RWPE1 (cell line): Measurements from ENCODE around the gene RP9.

Source experiments
- CTCF ChIA-PET: fragments of 350-600 bp; sonication (Branson Sonifier 250); formaldehyde crosslinking; extraction: SDS; loops from one replicate; lab custom pipeline; 2021; lab: Yijun Ruan, JAX
- POLR2A ChIA-PET: fragments of 400-600 bp; formaldehyde crosslinking; extraction: SDS; loops from one replicate; lab custom pipeline; 2020; ENCODE audit warnings: antibody characterized with exemption; ENCODE audit not compliant: low non-redundant PET; lab: Yijun Ruan, JAX
- DNase-seq: peaks from one replicate; pipeline ENCODE4 v3.0.0; 2012; ENCODE audit warnings: low spot score
- H3K27ac ChIP-seq: fragments of 450-650 bp; 2 replicates; pipeline ENCODE4 v1.5.1; 2017
- CTCF ChIP-seq: fragments of 450-650 bp; conservative IDR thresholded peaks from 2 replicates; pipeline ENCODE4 v1.5.1; 2017; ENCODE audit warnings: low read depth, mild to moderate bottlenecking

The RP9 gene

GRCh38 chr7:33145156-33145555 lies 36.0 kb upstream of the RP9 start:
- ChIA-PET POLR2A (no interaction called here), CTCF (no interaction called here)

GRCh38 chr7:33143996-33144718 lies 35.0 kb upstream of the RP9 start:
- TF ChIP-seq CTCF: no peak
- no peak overlapping the region for H3K27ac ChIP-seq
- no peak for DNase-seq
- ChIA-PET POLR2A (no interaction called here), CTCF (no interaction called here)

More at GRCh38 chr7:33145156-33145555, 36.0 kb upstream of the RP9 start:
- TF ChIP-seq CTCF: no peak
- no peak for DNase-seq
- no peak overlapping the region for H3K27ac ChIP-seq

GRCh38 chr7:33142585-33142984 lies 33.4 kb upstream of the RP9 start:
- ChIA-PET CTCF (no interaction called here), POLR2A (no interaction called here)
- no peak overlapping the region for H3K27ac ChIP-seq
- DNase-seq: no peak
- no peak for TF ChIP-seq CTCF

GRCh38 chr7:33137103-33137502 lies 27.9 kb upstream of the RP9 start:
- ChIA-PET POLR2A (interaction anchor here (0.7 kb wide), 1 partner anchor 59 kb away, joined by 3 read pairs; no protein-coding TSS in a partner anchor), CTCF (no interaction called here)
- no peak overlapping the region for H3K27ac ChIP-seq
- no peak for DNase-seq
- TF ChIP-seq CTCF: no peak

GRCh38 chr7:33130184-33130583 lies 21.0 kb upstream of the RP9 start:
- H3K27ac ChIP-seq: no peak overlapping the region
- no peak for DNase-seq
- ChIA-PET POLR2A (no interaction called here), CTCF (interaction anchor here (0.7 kb wide), 1 partner anchor 56 kb away, joined by 3 read pairs; no protein-coding TSS in a partner anchor)
- TF ChIP-seq CTCF: no peak

- H3K27ac ChIP-seq: peak overlapping the region; percentile 86
- DNase-seq: peak; percentile 20
Observed at GRCh38 chr7:33129806-33130153, 20.6 kb upstream of the RP9 start.

More at GRCh38 chr7:33129806-33130153, 20.6 kb upstream of the RP9 start:
- ChIA-PET CTCF (interaction anchor here (0.7 kb wide), 1 partner anchor 57 kb away, joined by 3 read pairs; no protein-coding TSS in a partner anchor), POLR2A (no interaction called here)
- no peak for TF ChIP-seq CTCF
